Epithelial cell of prostate (primary cell): ENCODE results near the gene NHERF2.

Experiments
- DNase-seq: peaks from one replicate; pipeline ENCODE4 v3.0.0-alpha.2; 2011; ENCODE audit warnings: low read depth, low spot score
- H3K27ac ChIP-seq: fragments of 450-650 bp; 2 replicates; pipeline ENCODE4 v1.5.1; 2017; ENCODE audit warnings: mild to moderate bottlenecking

Gene NHERF2

DNA sequence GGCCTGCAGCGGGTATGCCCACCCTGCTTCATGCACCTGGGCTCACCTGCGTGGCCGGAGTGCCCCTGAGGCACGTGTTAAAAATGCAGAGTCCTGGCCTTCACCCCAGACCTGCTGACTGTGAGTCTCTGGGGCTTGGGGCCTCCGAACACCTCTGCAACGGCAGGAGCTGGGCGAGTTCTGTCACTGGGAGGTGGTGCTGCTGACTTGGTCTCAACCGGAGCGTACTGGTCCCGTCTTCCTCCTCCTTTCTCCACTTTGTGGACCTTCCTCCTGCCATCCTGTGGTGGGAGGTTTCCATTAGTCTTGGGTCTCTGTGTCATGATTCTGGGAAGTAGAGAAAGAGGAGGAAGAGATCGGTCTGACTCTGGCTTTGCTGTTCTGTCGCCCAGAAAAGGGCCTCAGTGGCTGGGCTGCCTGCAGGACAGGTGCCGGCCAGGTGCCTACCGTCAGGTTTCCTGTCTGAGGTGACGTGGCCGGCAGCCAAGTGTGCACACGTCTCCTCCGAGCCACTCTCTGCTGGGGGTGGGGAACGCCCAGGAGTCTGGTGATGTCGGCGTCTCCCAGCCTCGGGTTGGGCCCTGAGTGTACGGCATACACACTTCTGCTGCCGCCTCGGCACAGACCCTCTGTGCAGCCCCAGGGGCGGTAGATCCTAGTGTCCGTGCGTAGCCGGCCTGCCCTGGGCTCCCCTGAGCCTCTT is 28.0 kb downstream of the NHERF2 start:
- DNase-seq: no peak
- H3K27ac ChIP-seq: no peak overlapping the region

GRCh38 chr16:2056077-2056476 is 29.4 kb downstream of the NHERF2 start:
- no peak overlapping the region for H3K27ac ChIP-seq
- DNase-seq: no peak

- DNase-seq: no peak
- no peak overlapping the region for H3K27ac ChIP-seq
These were observed 30.1 kb downstream of the NHERF2 start for GRCh38 chr16:2056681-2057407.

- DNase-seq: no peak
- no peak overlapping the region for H3K27ac ChIP-seq
These were observed 30.7 kb downstream of the NHERF2 start for GRCh38 chr16:2057438-2057837.

DNA sequence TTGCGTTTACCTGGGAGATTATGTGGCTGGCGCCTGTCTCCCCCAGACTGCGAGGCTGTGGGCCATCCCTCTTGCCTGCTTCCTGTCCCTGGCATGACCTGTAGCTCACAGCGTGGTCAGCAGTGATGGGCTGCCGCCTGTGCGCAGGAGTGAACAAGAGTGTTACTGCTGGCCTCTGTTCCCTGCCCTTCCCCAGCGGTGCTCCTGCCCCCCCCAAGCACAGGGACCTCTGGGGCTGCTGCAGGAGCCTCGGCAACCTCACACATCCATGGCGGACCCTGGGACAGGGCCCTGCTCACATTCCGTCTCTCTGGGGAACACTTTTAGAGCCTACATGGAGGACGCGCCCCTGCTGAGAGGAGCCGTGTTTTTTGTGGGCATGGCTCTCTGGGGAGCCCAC is 31.7 kb downstream of the NHERF2 start:
- DNase-seq: no peak
- no peak overlapping the region for H3K27ac ChIP-seq

- no peak for DNase-seq
These were observed 32.2 kb downstream of the NHERF2 start for GRCh38 chr16:2058872-2059271.

GRCh38 chr16:2060346-2060745 is 33.6 kb downstream of the NHERF2 start:
- H3K27ac ChIP-seq: no peak overlapping the region

More at GRCh38 chr16:2058872-2059271, 32.2 kb downstream of the NHERF2 start:
- H3K27ac ChIP-seq: no peak overlapping the region

DNA sequence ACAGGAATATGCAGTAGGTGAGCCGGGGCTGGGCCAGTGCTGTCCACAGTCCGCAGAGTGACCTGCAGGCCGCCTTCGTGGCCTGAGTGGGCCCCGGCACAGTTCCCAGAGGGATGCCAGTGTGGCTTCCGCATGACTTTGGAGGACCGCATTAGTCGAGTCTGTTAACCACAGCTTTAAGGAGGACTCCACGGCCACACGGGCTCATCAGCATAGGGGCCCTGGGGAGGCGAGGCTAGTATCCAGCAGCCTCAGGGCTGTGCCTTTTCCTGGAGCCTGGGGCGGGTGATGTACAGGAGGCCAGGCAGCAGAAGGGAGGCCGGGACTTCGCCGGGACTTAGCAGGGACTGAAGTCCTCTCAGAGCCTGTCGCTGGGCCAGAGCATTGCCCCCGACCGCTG is 34.3 kb downstream of the NHERF2 start:
- no peak overlapping the region for H3K27ac ChIP-seq
- no peak for DNase-seq

More at GRCh38 chr16:2060346-2060745, 33.6 kb downstream of the NHERF2 start:
- no peak for DNase-seq

DNA sequence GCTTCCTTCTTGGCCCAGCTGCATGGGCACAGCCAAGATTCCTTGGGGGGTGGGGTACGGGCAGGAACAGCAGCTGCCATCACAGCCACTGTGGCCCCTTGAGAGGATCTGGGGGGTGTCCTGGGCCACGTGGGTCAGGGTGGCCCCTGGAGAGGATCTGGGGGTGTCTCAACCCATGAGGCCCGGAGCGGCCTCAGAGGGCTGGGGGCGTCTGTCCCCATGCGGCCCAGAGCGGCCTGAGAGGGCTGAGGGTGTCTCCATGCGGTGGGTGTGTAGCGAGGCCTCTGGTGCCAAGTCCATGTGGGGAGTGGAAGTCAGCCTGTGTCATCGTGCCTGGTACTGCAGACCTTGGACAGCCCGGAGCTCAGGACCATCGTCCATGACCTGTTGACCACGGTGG is 34.8 kb downstream of the NHERF2 start:
- no peak overlapping the region for H3K27ac ChIP-seq
- DNase-seq: no peak

DNA sequence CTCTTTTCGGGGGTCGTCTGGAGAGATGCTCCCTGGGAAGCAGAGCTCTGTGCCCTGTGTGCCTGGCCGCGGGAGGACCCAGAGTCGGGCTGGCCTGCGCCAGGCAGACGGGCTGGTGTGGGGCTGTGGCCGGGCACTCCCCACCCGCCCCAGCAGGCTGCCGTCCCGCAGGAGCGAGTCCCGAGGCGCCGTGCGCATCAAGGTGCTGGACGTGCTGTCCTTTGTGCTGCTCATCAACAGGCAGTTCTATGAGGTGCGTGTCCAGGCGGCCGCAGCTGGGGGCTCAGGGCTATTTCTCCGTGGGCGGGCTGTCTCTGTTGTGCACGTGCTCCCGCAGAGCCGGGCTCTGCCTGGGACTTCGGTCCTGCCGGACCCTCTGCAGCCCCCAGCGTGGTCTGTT is 36.1 kb downstream of the NHERF2 start:
- DNase-seq: no peak
- no peak overlapping the region for H3K27ac ChIP-seq

DNA sequence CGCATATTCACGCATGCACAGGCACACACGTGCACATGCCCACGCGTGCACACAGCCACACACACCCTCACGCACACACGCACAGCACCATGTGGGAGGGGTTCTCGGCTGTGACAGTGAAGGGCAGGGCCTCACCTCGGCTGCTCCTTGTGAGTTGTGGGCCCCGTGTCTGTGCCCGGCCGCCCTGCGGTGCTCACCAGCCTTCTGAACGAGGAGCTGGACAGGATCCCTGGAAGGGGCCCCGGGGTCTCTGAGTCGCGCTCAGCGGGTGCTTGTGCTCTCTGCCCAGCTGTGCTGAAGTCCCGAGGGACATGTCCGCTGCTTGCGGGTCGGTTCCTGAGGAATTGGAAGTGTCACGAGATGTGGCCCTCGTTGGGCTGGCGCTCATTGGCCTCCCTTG is 37.2 kb downstream of the NHERF2 start:
- no peak overlapping the region for H3K27ac ChIP-seq
- no peak for DNase-seq

DNA sequence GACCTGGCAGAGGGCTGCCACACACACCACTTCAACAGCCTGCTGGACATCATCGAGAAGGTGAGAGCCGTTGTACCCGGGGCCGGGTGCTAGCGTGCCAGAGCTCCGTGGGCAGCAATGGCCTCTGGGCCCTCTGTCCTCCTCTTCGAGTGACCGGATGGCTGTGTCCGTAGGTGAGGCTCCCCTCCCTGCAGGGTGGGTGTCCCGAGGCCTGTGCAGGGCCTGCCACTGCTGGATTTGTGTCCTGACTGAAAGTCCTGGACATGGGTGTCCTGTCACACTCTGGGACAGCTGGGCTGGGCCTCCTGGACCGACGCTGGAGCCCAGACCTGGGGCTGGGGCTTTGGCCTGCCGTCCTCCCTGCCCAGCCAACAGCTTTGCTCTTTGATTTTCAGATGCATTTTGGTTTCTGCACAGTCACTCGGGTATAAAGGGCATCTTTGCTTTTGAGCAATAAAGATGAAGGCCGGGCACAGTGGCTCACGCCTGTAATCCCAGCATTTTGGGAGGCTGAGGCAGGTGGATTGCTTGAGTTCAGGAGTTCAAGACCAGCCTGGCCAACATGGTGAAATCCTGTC is 37.8 kb downstream of the NHERF2 start:
- H3K27ac ChIP-seq: no peak overlapping the region
- no peak for DNase-seq

DNA sequence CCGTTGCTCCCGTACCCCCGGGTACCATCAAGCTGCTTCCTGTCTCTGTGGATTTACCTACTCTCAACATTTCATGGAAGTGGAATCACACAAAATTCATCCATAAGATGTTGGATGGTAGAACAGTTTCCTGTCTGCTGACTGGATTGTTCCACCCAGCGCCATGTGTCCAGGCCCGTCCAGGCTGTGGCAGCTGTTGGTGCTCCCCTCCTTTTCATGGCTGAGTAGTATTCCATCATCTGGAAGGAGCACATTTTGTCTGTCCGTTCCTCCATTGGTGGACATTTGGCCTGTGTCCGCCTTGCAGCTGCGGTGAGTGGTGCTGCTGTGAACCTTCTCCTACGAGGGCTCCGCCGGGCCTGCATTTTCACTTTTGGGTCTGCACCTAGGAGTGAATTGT is 39.4 kb downstream of the NHERF2 start:
- DNase-seq: no peak
- H3K27ac ChIP-seq: no peak overlapping the region

GRCh38 chr16:2070576-2071453 is 44.1 kb downstream of the NHERF2 start:
- no peak for DNase-seq
- no peak overlapping the region for H3K27ac ChIP-seq

DNA sequence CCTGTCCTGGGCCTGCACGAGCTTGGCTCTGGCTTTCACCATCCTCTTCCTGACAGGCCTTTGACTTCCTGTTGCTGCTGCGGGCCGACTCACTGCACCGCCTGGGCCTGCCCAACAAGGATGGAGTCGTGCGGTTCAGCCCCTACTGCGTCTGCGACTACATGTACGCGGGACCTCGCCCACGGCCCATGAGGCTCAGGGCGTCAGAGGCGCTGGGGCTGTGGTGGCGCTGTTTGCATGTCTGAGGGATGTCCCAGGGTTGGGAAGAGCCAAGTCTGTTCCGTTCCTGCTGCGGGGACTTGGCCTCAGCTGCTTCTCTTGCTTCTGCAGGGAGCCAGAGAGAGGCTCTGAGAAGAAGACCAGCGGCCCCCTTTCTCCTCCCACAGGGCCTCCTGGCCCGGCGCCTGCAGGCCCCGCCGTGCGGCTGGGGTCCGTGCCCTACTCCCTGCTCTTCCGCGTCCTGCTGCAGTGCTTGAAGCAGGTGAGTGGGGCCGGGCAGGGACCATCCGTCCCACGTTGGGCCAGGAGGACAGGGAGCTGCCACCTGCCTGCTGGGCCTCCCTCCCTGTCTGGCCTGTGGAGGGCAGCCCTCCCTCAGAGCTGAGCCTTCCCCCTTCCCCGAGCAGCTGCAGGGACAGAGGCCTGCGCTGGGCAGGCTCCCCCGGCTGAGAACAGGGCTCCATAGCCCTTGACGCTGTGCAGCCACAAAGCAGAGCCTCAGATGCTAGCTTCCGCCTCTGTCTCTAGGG is 44.9 kb downstream of the NHERF2 start:
- H3K27ac ChIP-seq: no peak overlapping the region
- no peak for DNase-seq

DNA sequence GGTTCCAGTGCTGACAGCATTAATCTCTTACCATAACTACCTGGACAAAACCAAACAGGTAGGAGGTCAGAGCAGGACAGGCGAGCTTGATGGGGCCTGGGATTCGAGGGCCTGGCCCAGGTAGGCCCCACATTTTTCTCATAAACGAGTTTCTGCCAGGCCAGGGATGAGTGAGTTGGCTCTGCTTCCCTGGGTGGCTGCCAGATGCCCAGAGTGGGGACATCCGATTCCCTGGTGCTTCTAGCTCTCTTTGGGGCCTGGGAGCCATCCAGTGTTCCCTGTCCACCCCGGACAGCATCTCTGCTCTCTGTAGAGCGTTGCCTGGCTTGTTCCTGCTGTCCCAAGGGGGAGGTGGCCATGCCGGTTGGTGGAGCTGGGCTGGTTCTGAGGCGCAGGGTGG is 46.2 kb downstream of the NHERF2 start:
- H3K27ac ChIP-seq: no peak overlapping the region
- no peak for DNase-seq

DNA sequence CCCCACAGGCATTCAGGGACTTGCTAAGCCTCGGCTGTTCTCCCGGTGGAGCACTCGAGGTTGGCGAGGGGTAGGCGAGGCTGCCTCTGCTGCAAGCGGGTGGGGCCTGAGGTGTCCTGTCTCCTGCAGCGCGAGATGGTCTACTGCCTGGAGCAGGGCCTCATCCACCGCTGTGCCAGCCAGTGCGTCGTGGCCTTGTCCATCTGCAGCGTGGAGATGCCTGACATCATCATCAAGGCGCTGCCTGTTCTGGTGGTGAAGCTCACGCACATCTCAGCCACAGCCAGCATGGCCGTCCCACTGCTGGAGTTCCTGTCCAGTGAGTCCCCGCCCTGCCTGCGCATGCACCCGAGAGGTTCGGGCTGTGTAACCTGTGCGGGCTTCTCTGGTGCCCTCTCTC is 47.4 kb downstream of the NHERF2 start:
- no peak for DNase-seq

GRCh38 chr16:2075631-2076030 is 48.9 kb downstream of the NHERF2 start:
- no peak overlapping the region for H3K27ac ChIP-seq
- DNase-seq: no peak

More for the DNA sequence above, 47.4 kb downstream of the NHERF2 start:
- H3K27ac ChIP-seq: no peak overlapping the region

- H3K27ac ChIP-seq: no peak overlapping the region
- no peak for DNase-seq
These were observed 49.6 kb downstream of the NHERF2 start for GRCh38 chr16:2076072-2076865.
